ENCODE measurements around the gene TBXAS1.
"Not testable (repeated sequence)": the region's sequence is repeated elsewhere in the genome, so short reads cannot be mapped to it uniquely, and the experiment has no call there.

DNA sequence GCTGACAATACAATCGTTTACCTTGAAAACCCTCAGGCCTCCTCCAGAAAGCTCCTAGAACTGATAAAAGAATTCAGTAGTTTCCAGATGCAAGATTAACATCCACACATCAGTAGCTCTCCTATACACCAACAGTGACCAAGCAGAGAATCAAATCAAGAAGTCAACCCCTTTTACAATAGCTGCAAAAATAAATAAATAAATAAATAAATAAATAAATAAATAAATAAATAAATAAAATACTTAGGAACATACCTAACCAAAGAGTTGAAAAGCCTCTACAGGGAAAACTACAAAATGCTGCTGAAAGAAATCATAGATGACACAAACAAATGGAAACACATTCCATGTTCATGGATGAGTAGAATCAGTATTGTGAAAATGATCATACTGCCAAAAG lies 6.8 kb downstream of the TBXAS1 start:
- not testable (repeated sequence) for TF ChIP-seq EZH2 (IDR thresholded peaks at IDR 0.05; ENCODE audit: low read depth)
- TF ChIP-seq, protein P1, sequence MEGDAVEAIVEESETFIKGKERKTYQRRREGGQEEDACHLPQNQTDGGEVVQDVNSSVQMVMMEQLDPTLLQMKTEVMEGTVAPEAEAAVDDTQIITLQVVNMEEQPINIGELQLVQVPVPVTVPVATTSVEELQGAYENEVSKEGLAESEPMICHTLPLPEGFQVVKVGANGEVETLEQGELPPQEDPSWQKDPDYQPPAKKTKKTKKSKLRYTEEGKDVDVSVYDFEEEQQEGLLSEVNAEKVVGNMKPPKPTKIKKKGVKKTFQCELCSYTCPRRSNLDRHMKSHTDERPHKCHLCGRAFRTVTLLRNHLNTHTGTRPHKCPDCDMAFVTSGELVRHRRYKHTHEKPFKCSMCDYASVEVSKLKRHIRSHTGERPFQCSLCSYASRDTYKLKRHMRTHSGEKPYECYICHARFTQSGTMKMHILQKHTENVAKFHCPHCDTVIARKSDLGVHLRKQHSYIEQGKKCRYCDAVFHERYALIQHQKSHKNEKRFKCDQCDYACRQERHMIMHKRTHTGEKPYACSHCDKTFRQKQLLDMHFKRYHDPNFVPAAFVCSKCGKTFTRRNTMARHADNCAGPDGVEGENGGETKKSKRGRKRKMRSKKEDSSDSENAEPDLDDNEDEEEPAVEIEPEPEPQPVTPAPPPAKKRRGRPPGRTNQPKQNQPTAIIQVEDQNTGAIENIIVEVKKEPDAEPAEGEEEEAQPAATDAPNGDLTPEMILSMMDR (conservative IDR thresholded peaks at IDR 0.05) = not testable (repeated sequence)
